Measurements from ENCODE around the gene POLR3K. TPM values are rescaled to one million over a fixed set of nuclear protein-coding genes. Genes with fewer than 3 reads are reported as not detected.
"Not testable (repeated sequence)": the region's sequence is repeated elsewhere in the genome, so short reads cannot be mapped to it uniquely, and the experiment has no call there.

POLR3K gene
- total and polyA plus RNA-seq, 2 experiments from 2014 or later: 2.2 to 17.2 TPM

- no peak overlapping the region for H2AFZ ChIP-seq
- no peak overlapping the region for H3K27ac ChIP-seq
- no peak for TF ChIP-seq EZH2phosphoT487 (IDR thresholded peaks at IDR 0.05; ENCODE audit: insufficient read depth, low read depth)
- no peak for TF ChIP-seq EZH2 (IDR thresholded peaks at IDR 0.05; ENCODE audit: insufficient read depth, poor library complexity, severe bottlenecking)
- peaks cover 28% of the 10 kb centered on the region for H3K79me2 ChIP-seq (ENCODE audit: insufficient read depth)
- in situ Hi-C loops (cut with MboI): no loop called here
- H3K27me3 ChIP-seq (replicated peaks; ENCODE audit: insufficient read depth): no peaks in the 10 kb centered on the region
- peaks cover 5% of the 10 kb centered on the region; the same call in 1 of the 2 replicates for H3K36me3 ChIP-seq (ENCODE audit: low read depth)
- 95% methylated on average over 7 of the region's 7 CpGs for WGBS, 2 experiments (ENCODE audit: low coverage in 1 of 2, low lambda C conversion rate in 2 of 2, missing lambda C conversion rate in 2 of 2)
- no peaks in the 10 kb centered on the region for H3K9me3 ChIP-seq (ENCODE audit: low read depth)
- H3K9me2 ChIP-seq (ENCODE audit: insufficient read depth): no peaks in the 10 kb centered on the region
- H3K4me1 ChIP-seq (ENCODE audit: insufficient read depth): no peaks in the 10 kb centered on the region
- no peak overlapping the region for H3K4me2 ChIP-seq (ENCODE audit: unreplicated experiment)
- H4K20me1 ChIP-seq (ENCODE audit: insufficient read depth): no peaks in the 10 kb centered on the region
- no peak overlapping the region for H3K9ac ChIP-seq
- H3K4me3 ChIP-seq: no peak overlapping the region
- no peak for DNase-seq
- no peaks in the 10 kb centered on the region for H3F3A ChIP-seq (ENCODE audit: insufficient read depth)
Measured at GRCh38 chr16:47234-47633, 6.2 kb downstream of the POLR3K start.

DNA sequence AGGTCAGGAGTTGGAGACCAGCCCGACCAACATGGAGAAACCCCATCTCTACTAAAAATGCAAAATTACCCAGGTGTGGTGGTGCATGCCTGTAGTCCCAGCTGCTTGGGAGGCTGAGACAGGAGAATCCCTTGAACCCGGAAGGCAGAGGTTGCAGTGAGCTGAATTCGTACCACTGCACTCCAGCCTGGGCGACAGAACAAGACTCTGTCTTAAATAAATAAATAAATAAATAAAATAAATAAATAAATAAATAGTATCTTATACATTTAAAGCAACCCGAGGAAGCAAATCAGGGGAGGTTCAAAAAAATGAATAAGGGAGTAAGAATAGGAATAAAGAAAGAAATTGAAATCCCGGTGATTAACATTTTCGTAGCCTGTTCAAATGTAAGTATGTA is 6.9 kb downstream of the POLR3K start:
- H3K36me3 ChIP-seq (ENCODE audit: low read depth); H3K9ac ChIP-seq; H3K27ac ChIP-seq; H4K20me1 ChIP-seq (ENCODE audit: insufficient read depth); DNase-seq; H3K4me3 ChIP-seq; H3K4me1 ChIP-seq (ENCODE audit: insufficient read depth); H3K27me3 ChIP-seq (replicated peaks; ENCODE audit: insufficient read depth); in situ Hi-C loops (cut with MboI); H3K9me2 ChIP-seq (ENCODE audit: insufficient read depth); H3K4me2 ChIP-seq (ENCODE audit: unreplicated experiment); H3K9me3 ChIP-seq (ENCODE audit: low read depth); H2AFZ ChIP-seq; H3F3A ChIP-seq (ENCODE audit: insufficient read depth): not testable (repeated sequence)
- H3K79me2 ChIP-seq (ENCODE audit: insufficient read depth): peaks cover 20% of the 10 kb centered on the region
- 95 to 99% methylated on average over 7 of the region's 7 CpGs for WGBS, 2 experiments (ENCODE audit: low coverage in 1 of 2, low lambda C conversion rate in 2 of 2, missing lambda C conversion rate in 2 of 2)

DNA sequence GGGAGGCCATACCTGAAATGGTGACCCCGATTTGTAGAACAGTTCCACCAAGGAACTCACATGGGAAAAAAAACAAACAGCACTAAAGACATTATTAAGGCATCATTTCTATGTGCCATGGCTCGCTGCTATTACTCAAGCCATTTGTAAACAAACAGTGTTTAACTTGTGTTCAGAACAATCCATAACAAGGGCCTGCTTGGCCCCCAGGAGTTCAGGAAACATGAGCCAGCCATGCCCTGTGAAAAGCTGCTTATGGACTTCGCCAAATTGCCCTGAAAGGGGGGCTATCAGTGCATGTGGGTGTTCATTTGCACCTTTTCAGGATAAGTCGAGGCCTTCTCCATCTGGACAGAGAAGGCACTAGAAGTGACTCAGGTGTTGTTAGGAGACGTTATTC is 8.0 kb downstream of the POLR3K start:
- Histone ChIP-seq H2AFZ (no peak overlapping the region), H3K27me3 (replicated peaks; ENCODE audit: insufficient read depth) (no peaks in the 10 kb centered on the region), H3K27ac (no peak overlapping the region), H4K20me1 (ENCODE audit: insufficient read depth) (no peaks in the 10 kb centered on the region), H3K9me2 (ENCODE audit: insufficient read depth) (no peaks in the 10 kb centered on the region), H3K4me1 (ENCODE audit: insufficient read depth) (no peaks in the 10 kb centered on the region), H3K4me3 (no peak overlapping the region), H3K4me2 (ENCODE audit: unreplicated experiment) (no peak overlapping the region), H3F3A (ENCODE audit: insufficient read depth) (no peaks in the 10 kb centered on the region), H3K36me3 (ENCODE audit: low read depth) (peaks cover 5% of the 10 kb centered on the region; the same call in 1 of the 2 replicates), H3K9ac (no peak overlapping the region), H3K9me3 (ENCODE audit: low read depth) (no peaks in the 10 kb centered on the region), H3K79me2 (ENCODE audit: insufficient read depth) (peaks cover 10% of the 10 kb centered on the region)
- in situ Hi-C loops (cut with MboI): no loop called here
- TF ChIP-seq EZH2 (IDR thresholded peaks at IDR 0.05; ENCODE audit: insufficient read depth, poor library complexity, severe bottlenecking) (no peak), EZH2phosphoT487 (IDR thresholded peaks at IDR 0.05; ENCODE audit: insufficient read depth, low read depth) (no peak)
- DNase-seq: no peak
- WGBS, 2 experiments (ENCODE audit: low coverage in 1 of 2, low lambda C conversion rate in 2 of 2, missing lambda C conversion rate in 2 of 2): 95 to 97% methylated on average over 5 of the region's 5 CpGs

- H3K4me2 ChIP-seq (ENCODE audit: unreplicated experiment): no peak overlapping the region
- no peak overlapping the region for H3K27ac ChIP-seq
- H3K79me2 ChIP-seq (ENCODE audit: insufficient read depth): peaks cover 3% of the 10 kb centered on the region
- H3K9me3 ChIP-seq (ENCODE audit: low read depth): no peaks in the 10 kb centered on the region
- H3K9ac ChIP-seq: no peak overlapping the region
- no peak overlapping the region for H3K4me3 ChIP-seq
- no peaks in the 10 kb centered on the region for H3F3A ChIP-seq (ENCODE audit: insufficient read depth)
- no peaks in the 10 kb centered on the region for H3K9me2 ChIP-seq (ENCODE audit: insufficient read depth)
- DNase-seq: no peak
- TF ChIP-seq EZH2 (IDR thresholded peaks at IDR 0.05; ENCODE audit: insufficient read depth, poor library complexity, severe bottlenecking) (no peak), EZH2phosphoT487 (IDR thresholded peaks at IDR 0.05; ENCODE audit: insufficient read depth, low read depth) (no peak)
- in situ Hi-C loops (cut with MboI): no loop called here
- no peaks in the 10 kb centered on the region for H4K20me1 ChIP-seq (ENCODE audit: insufficient read depth)
- H2AFZ ChIP-seq: no peak overlapping the region
- H3K27me3 ChIP-seq (replicated peaks; ENCODE audit: insufficient read depth): no peaks in the 10 kb centered on the region
- H3K36me3 ChIP-seq (ENCODE audit: low read depth): peaks cover 5% of the 10 kb centered on the region; the same call in 1 of the 2 replicates
- WGBS, 2 experiments (ENCODE audit: low coverage in 1 of 2, low lambda C conversion rate in 2 of 2, missing lambda C conversion rate in 2 of 2): 99 to 100% methylated on average over 8 of the region's 8 CpGs
- H3K4me1 ChIP-seq (ENCODE audit: insufficient read depth): no peaks in the 10 kb centered on the region
Measured at GRCh38 chr16:44655-45054, 8.8 kb downstream of the POLR3K start.

DNA sequence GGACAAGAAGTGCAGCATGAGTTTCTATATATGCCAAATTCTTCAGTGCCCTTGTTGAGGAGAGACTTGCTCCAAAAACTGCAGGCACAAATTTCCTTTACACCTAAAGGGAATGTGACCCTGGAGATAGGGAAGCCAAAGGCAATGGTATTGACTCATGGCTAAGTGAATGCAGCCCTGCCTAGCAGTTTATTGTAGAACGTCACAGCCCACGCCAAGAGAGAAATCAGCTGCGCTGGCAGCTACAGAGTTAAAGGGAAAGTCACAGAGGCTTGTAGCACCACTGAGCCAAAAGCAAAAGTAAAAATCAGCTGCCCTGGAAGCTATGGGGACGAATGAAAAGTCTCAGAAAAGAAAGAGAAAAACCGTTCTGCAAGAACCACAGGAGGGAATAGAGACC is 10.1 kb downstream of the POLR3K start:
- DNase-seq: no peak
- Histone ChIP-seq H3K4me2 (ENCODE audit: unreplicated experiment) (no peak overlapping the region), H3F3A (ENCODE audit: insufficient read depth) (no peaks in the 10 kb centered on the region), H3K27ac (no peak overlapping the region), H3K4me1 (ENCODE audit: insufficient read depth) (no peaks in the 10 kb centered on the region), H3K36me3 (ENCODE audit: low read depth) (peaks cover 5% of the 10 kb centered on the region; the same call in 1 of the 2 replicates), H4K20me1 (ENCODE audit: insufficient read depth) (no peaks in the 10 kb centered on the region), H3K9me3 (ENCODE audit: low read depth) (no peaks in the 10 kb centered on the region), H3K9ac (no peak overlapping the region), H3K27me3 (replicated peaks; ENCODE audit: insufficient read depth) (no peaks in the 10 kb centered on the region), H3K79me2 (ENCODE audit: insufficient read depth) (no peaks in the 10 kb centered on the region), H2AFZ (no peak overlapping the region), H3K9me2 (ENCODE audit: insufficient read depth) (no peaks in the 10 kb centered on the region), H3K4me3 (no peak overlapping the region)
- WGBS, 2 experiments (ENCODE audit: low coverage in 1 of 2, low lambda C conversion rate in 2 of 2, missing lambda C conversion rate in 2 of 2): 74 to 86% methylated on average over 4 to 5 of the region's 5 CpGs
- TF ChIP-seq EZH2 (IDR thresholded peaks at IDR 0.05; ENCODE audit: insufficient read depth, poor library complexity, severe bottlenecking) (no peak), EZH2phosphoT487 (IDR thresholded peaks at IDR 0.05; ENCODE audit: insufficient read depth, low read depth) (no peak)
- in situ Hi-C loops (cut with MboI): no loop called here
